Hepatocyte (in vitro differentiated cells): ENCODE results near the gene SDK1.

ENCODE experiments used
- CTCF ChIP-seq: fragments of 200-600 bp; sonication (generic); IDR thresholded peaks from 2 replicates; pipeline ENCODE4 v1.5.1; 2016; ENCODE audit warnings: antibody characterized with exemption, mild to moderate bottlenecking; ENCODE audit not compliant: poor library complexity
- EZH2 ChIP-seq: fragments of 200-600 bp; sonication (generic); IDR thresholded peaks from 2 replicates; pipeline ENCODE4 v1.6.1; 2016; ENCODE audit warnings: antibody characterized with exemption, mild to moderate bottlenecking, borderline replicate concordance

- TF ChIP-seq CTCF (no peak), EZH2 (no peak)
These were observed 622.4 kb downstream of the SDK1 start for GRCh38 chr7:3923307-3923918.
